HG02763 (cell line): Measurements from ENCODE around the gene DYNC2H1.

Experiments
- ATAC-seq: cut with Tn5 transposase; IDR thresholded peaks from one replicate; pipeline ENCODE4 v1.9.1; 2021; ENCODE audit warnings: mild to moderate bottlenecking, moderate library complexity; ENCODE audit not compliant: unreplicated experiment

Gene DYNC2H1, protein sequence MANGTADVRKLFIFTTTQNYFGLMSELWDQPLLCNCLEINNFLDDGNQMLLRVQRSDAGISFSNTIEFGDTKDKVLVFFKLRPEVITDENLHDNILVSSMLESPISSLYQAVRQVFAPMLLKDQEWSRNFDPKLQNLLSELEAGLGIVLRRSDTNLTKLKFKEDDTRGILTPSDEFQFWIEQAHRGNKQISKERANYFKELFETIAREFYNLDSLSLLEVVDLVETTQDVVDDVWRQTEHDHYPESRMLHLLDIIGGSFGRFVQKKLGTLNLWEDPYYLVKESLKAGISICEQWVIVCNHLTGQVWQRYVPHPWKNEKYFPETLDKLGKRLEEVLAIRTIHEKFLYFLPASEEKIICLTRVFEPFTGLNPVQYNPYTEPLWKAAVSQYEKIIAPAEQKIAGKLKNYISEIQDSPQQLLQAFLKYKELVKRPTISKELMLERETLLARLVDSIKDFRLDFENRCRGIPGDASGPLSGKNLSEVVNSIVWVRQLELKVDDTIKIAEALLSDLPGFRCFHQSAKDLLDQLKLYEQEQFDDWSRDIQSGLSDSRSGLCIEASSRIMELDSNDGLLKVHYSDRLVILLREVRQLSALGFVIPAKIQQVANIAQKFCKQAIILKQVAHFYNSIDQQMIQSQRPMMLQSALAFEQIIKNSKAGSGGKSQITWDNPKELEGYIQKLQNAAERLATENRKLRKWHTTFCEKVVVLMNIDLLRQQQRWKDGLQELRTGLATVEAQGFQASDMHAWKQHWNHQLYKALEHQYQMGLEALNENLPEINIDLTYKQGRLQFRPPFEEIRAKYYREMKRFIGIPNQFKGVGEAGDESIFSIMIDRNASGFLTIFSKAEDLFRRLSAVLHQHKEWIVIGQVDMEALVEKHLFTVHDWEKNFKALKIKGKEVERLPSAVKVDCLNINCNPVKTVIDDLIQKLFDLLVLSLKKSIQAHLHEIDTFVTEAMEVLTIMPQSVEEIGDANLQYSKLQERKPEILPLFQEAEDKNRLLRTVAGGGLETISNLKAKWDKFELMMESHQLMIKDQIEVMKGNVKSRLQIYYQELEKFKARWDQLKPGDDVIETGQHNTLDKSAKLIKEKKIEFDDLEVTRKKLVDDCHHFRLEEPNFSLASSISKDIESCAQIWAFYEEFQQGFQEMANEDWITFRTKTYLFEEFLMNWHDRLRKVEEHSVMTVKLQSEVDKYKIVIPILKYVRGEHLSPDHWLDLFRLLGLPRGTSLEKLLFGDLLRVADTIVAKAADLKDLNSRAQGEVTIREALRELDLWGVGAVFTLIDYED (N-terminal part only)

DNA sequence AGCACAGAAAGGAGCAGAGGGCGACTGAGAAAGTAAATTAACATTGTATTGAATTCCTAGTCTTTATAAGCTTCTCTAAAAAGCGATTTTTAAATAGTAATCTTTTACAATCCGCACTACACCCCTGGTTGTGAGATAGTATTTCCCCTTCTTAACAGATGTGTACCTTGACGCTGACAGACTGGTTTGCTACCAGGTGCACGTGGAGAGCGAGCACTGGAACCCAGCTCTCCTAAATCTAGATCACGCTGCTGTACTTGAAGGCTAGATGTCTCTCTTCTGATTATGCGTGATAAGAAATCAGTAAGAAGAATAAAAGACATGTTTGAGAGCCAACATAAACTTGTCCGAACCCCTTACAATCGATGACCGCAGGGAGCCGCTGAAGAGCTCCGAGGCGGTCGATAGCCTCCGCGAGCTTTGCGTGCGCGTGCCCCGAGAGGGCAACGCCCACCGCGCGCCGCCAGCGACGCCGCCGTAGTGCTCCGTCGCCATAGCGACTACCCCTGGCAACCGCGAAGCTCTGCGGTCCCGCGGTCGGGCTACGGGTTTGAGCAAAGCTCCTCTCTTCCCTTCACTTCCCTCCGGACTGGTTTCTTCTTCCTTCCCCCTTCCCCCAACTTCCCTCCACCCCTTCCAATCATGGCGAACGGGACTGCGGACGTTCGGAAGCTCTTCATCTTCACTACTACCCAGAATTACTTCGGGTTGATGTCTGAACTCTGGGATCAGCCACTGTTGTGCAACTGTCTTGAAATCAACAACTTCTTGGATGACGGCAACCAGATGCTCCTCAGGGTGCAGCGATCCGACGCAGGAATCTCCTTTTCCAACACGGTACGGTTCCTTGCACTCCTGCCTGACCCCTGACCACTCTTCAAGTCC, at the start of gene DYNC2H1:
Gene DYNC2H1 (plus strand): TSS at position 494 of the 885 bp plus-strand sequence. CDS start 149 bp downstream, at position 643.
- ATAC-seq = peak; percentile 100

DNA sequence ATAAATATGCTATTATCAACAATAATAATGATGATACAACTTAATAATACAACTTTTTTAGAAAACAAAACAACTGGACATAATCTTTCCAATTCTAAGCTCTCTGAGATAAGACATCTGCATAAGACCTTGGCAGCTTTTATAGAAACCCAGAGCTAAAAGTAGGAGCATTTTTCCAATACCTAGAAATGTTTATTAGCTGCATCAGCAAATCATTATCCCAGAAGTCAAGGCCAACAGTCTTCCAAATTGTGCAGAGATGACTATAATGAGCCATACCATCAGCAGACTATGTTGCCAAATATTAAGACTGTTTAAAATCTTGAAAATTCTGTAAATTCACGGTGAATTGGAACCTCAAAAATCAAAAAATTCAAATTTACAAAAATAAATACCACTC, 47.6 kb upstream of the DYNC2H1 start:
- no peak for ATAC-seq

DNA sequence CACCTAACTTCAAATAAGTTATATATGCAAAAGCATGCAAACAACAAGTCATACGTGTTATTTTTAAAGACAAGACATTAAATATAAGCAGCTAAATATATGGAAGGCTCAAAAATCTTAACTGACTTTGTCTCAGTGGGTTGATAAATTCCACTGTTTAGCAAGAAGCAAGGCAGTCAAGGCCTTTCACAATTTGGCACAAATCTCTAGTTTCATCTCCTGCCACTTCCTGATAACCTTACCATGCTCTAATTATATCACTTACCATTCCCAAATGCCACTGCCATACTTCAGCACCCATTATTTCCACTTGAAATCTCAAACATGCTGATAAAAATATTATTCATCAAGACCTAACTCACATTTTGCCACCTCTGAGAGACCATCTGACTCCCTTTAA, 42.1 kb upstream of the DYNC2H1 start:
- ATAC-seq = no peak

DNA sequence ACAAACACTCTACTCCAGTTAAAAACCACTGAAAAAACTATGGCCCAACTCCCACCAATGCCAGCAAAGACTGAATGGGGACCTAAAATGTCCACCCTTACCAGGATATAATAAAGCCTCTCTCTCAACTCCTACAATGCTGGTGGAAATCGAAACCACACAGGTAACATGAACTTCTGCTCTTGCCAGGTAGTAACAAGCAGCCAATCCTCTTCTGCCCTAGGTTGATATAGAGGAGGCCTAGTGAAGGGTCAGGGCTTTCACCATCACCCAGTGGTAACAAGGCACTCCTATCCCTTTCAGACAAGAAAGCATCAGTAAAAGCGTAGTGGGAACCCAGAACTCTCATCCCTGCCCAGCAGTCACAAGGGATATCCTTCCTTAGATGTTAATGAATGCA, 39.9 kb upstream of the DYNC2H1 start:
- no peak for ATAC-seq

DNA sequence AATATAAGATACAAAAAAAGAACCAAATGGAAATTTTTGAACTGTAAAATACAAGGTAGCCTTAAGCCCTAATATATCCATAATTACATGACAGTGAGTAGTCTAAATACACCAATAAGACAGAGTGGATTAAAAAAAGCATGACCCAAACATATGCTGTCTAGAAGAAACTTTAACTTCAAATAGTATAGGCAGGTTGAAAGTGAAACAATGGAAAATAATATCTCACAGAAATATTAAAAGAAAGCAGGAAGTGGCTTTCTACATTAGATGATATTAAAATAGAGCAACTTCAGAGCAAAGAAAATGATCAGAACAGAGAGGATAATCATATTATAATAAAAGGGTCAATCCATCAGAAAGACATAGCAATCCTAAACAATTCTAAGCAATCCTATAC, 39.1 kb upstream of the DYNC2H1 start:
- no peak for ATAC-seq

DNA sequence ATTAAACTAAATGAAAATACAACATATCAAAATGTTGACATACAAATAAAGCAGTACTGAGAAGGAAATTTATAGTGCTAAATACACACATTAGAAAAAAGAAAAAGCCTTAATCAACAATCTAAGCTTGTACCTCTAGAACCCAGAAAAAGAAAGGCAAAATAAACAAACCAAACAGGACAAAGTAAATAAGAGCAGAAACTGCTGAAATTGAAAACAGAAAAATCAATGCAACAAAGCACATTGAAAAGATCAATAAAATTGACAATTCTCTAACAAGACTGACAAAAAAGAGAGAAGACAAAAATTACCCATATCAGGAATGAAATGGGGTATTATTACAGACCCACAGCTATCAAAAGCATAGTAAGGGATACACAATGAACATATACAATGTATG, 38.2 kb upstream of the DYNC2H1 start:
- no peak for ATAC-seq

DNA sequence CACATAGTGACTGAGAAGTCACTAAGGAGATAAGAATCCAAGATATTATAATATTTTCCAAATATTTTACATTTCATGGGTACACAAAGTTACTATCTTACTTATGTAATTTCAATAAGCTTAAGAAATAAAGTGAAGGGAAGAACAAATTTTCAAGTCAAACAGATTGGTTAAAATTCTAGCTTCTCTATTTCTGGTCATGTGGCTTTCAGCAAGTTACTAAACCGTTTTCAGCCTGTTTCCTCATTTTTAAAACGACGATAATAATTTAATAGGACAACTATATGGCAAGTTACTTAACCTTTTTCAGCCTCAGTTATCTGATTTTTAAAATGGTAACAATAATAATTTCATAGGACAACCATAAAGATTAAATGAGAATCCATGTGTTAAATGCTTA, 32.9 kb upstream of the DYNC2H1 start:
- ATAC-seq = no peak

DNA sequence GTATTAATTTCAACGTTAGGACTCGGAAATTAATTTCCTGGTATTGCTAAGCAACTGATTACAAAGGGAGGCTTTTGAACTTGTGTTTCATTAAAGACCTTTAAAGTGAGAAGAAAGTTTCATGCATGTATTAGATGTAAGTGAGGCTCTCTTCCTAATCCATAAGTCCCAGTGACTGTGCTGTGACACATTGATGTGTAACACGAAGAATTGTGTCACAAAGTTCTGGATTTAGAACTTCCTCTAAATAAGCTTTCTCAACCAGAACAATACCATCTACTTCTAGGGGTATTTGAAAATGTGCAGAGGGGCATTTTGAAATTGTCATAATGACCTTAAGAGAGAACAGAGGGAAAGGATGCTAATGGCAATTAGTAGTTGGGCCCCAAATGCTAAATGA, 31.7 kb upstream of the DYNC2H1 start:
- no peak for ATAC-seq

DNA sequence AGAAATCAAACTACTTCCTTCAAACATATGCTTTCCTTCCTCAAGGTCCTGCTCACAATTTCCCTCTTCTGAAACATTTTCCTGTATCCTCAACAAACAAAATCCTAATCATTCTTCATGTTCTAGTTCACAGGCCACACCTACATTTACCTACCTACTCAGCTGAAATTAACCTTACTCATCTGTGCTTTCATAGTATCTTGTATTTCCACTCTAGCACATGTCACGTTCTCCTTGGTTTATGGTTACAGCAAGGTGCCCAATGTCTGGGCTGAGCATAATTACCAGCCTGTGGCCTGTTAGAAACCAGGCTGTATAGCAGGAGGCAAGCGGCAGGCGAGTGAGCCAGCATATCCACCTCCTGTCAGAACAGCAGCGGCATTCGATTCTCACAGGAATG, 30.5 kb upstream of the DYNC2H1 start:
- no peak for ATAC-seq

DNA sequence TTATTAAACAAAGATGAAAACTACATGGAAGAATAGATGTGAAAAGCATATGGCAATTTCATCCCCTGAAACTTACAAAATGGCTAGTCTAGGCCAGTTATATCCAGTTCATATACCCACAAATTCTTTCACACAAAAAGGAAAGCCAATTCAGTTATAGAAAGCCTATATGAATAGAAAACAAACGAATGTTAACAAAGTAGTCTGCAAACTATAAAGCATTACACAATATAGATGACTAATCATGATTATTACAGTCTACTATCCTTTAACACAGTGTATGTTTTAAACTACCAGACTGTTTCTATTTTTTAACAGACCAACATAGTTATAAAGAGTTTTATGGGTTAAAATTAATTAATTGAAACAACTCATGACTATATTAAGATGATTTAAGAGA, 29.4 kb upstream of the DYNC2H1 start:
- no peak for ATAC-seq

DNA sequence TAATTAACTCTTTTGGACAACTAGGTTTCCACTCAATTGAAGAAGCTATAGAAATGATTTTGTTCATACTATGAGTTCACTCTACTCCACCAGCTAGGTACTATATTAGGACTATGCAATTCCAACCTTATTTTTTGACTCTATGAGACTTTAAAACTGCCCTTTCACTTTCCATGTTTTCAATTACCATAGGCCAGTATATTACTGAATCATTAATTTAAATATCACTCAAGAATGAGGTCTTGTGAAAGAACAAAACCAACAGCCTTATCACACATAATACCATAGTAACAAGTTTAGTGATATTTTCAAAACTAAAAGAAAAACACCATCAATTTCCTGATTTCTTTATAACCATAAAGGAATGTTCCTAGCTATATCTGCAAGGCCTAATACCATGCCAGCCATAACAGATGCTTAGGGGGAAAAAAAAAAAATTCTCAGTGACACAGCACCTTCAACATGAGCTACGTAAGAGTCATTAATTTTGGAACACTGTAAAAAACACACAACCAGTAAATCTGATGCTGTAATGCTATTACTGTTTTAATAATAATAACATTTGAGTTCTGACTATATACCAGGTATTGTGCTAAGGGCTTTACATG, 23.4 kb upstream of the DYNC2H1 start:
- no peak for ATAC-seq

DNA sequence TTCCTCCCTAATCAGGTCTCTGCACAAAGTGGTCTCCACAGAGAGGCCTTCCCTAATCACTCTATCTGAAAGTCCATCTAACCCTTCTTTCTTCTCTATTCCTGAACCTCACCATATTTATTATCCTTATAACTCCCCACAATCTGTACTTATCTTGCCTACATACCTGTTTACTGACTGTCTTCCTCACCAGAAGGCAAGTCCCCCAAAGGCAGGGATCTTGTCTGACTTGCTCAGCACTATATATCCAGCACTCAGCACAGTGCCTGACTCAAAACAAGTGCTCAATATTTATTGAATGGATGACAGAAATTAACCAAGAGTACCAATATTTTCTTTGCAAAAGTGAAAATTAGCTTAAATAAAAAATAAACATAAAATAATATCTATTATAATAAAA, 22.8 kb upstream of the DYNC2H1 start:
- no peak for ATAC-seq

DNA sequence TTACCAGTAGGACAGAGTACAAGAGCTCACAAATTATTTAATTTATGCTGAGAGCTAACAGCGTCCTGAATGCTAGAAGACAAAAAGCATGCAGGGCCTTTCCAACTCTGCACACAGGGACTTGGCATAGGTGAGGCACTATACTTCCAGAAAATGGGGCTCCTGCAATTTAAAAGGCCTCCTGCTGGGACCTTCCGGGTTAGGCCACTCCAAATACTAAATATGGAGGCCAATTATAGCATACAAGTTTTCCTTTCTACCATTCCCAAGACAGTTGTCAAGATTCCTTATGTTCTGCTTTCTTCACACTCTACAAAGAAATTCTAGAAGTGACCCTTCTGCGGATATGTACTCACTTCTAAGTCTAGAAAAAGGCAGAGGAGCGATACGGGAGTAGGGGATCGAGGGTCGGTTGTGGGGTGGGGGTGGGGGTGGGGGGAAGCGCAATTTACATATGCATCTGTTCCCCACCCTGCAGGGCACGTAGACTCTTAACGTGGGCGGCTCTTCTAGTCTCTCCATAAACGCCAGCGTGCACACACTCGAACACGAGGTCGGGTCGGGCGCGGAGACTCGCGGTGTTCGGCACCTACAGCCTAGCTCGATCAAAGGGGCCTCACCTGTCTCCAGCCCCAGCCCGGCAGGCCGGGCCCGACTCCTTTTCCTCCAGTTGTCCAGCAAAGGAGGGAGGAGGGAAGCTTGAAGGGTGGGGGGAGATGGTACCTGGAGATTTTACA, 18.0 kb upstream of the DYNC2H1 start:
- peak; percentile 36 for ATAC-seq

DNA sequence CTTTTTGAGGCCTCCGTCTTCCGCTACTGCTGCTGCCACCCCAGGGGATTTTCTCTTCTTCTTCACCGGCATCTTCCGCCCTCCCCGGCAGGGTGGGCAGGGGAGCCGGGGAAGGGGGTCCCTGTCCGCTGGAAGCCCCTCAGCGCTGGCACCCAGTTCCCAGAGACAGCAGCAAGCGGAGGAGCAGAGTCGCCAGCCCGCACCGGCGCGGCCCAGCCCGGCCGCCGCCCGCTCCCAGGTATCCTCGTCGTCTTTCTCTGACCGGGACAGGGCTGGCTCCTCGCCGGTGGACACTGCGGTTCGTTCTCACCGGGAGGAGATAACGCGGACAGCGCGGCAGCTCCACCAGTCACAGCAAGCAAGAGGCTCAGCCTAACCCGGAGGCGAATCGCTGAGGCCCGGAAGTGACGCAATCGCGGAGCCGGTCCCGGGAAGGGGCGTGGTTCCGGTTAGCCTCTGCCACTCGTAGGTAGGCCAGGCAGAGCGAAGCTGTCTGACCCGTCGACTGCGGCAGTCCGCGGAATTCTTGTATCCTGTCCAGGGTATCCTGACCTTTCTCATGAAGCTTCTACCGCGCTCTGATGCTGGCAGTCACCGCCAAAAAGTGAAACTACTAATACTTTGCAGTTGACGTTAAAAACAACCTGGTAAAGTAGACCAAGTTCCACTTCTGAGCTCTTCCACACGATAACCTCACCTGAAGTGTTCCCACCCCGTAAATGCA, 17.3 kb upstream of the DYNC2H1 start, which contains the start of gene DCUN1D5:
Gene DCUN1D5 (minus strand): TSS at position 360 of the 724 bp plus-strand sequence. CDS start 288 bp downstream, at position 72.
- peak; percentile 100 for ATAC-seq

DNA sequence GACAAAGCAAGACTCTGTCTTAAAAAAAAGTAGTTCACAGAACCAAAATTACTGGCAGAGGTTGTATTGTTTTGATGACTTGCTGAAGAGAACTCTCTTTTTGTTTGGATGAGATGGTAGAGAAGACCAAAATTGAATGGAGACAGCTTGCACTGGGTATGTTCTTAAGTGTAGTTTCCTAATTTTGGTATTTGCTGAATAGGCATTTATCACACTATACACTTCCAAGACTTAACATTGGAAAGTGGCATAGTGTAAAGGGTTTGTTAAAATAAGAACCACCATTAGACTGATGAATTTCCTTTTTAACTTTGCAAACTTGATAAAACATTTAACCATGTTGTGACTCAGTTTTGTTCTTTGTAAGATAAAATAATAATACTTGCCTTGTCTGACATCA, 11.9 kb upstream of the DYNC2H1 start:
- no peak for ATAC-seq

DNA sequence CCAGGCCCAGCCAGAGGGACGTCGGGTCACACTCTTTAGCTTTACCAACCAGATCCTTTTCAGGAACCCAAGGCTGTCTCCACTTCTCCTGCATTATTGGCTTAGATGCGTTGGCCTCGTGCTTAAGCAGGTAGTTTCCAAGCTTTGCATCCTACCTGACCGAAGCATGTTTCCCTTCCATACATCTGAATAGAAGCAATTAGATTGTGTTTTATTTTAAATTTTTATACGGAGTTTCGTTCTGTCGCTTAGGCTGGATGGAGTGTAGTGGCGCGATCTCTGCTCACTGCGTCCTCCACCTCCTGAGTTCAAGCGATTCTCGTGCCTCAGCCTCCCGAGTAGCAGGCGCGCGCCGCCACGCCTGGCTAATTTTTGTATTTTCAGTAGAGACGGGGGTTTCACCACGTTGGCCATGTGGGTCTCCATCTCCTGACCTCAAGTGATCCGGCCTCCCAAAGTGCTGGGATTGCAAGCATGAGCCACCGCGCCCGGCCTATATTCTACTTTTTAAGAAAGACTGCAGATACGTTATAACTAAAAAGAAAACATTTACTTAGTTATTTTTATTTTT, 677 bp downstream of the DYNC2H1 start:
- ATAC-seq = no peak

DNA sequence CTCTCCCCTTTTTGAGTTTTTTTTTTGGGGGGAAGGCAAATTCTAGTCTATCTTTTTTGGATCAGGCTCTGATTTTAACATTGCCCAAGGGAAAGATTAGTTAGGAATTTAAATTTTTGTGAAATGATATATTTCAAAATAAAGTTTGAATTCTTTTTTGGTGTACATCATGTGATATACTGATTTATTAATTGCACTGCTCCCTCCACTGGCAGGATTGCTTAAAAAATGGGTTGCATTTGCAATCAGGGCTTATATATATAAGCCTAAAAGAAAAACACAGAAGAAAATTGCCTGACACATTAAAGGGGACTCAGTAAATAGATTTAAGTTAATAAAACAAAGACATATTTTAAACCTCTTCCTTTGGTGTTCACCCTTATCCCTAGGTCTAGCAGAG, 1.2 kb downstream of the DYNC2H1 start:
- no peak for ATAC-seq

DNA sequence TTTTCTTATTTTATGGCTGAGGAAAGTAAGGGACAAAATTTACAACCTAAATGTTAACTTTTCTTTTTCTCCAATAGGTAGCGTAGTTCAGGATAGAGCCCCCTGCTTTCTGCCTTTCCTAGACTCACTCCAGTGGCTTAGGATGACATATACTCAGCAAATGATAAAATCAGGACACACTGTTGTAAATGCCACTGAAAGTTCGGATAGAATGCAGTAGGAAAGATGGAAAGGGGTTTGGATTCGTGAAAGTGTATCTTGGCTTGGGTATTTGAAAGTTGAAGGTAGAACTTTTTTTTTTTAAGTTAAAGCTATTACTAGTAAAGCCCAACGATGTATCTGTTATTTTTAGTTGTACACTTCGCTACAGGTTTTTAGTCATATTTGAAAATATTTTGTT, 2.2 kb downstream of the DYNC2H1 start:
- ATAC-seq = no peak
